ENCODE results near the gene HADHB.

GRCh38 chr2:26251893-26252292 is 7.2 kb downstream of the HADHB start:
- no peak for TF ChIP-seq CTCF (IDR thresholded peaks at IDR 0.05)
- no peak for TF ChIP-seq POLR2AphosphoS5 (IDR thresholded peaks at IDR 0.05)
